CD4-positive, alpha-beta T cell (primary cell): Measurements from ENCODE around the gene DHODH. TPM values are rescaled to one million over a fixed set of nuclear protein-coding genes. Genes with fewer than 3 reads are reported as not detected.

Source experiments
- ATAC-seq: fragments of 200-7000 bp; cut with Tn5 transposase; one replicate; pipeline ENCODE4 v1.10.0; 2022; ENCODE audit warnings: mild to moderate bottlenecking; ENCODE audit not compliant: poor library complexity
- CTCF ChIA-PET: fragments of 350-600 bp; sonication (Branson Sonifier 250); formaldehyde crosslinking; loops from one replicate; lab custom pipeline; 2021; ENCODE audit warnings: antibody characterized with exemption, inconsistent platforms; lab: Charles Lee
- POLR2A ChIA-PET: fragments of 350-600 bp; sonication (Branson Sonifier 250); formaldehyde crosslinking; loops from one replicate; lab custom pipeline; 2021; ENCODE audit warnings: antibody characterized with exemption, inconsistent platforms; lab: Charles Lee
- DNase-seq, 14 experiments: peaks; one replicate each; pipeline ENCODE4 v3.0.0-alpha.2; 2013 to 2020; ENCODE audit warnings: mixed read lengths in 2 of 14
- H3K27ac ChIP-seq, 2 donors: one replicate each; pipeline versions ENCODE4 v1.5.1 to v1.7.0; 2013; ENCODE audit warnings: low read length in 2 of 2, low read depth in 1 of 2, mild to moderate bottlenecking in 1 of 2
- H3K27me3 ChIP-seq, 2 experiments: 1 replicate in 1 of 2; 2 replicates in 1 of 2; pipeline versions ENCODE4 v1.6.1 to v1.7.0; 2013; ENCODE audit warnings: low read length in 2 of 2, control low read depth in 1 of 2, mild to moderate bottlenecking in 1 of 2, moderate library complexity in 1 of 2; ENCODE audit not compliant: insufficient read depth in 2 of 2, control insufficient read depth in 1 of 2
- H3K36me3 ChIP-seq: one replicate; pipeline ENCODE4 v1.6.1; 2013; ENCODE audit warnings: low read length, control low read depth; ENCODE audit not compliant: insufficient read depth
- H3K4me1 ChIP-seq: one replicate; pipeline ENCODE4 v1.6.1; 2013; ENCODE audit warnings: low read length, control low read depth; ENCODE audit not compliant: insufficient read depth
- H3K4me3 ChIP-seq: one replicate; pipeline ENCODE4 v1.5.1; 2013; ENCODE audit warnings: mild to moderate bottlenecking, low read length, moderate library complexity
- H3K9me3 ChIP-seq, 2 experiments: 1 replicate in 1 of 2; 2 replicates in 1 of 2; pipeline versions ENCODE4 v1.6.1 to v1.7.0; 2013; ENCODE audit warnings: low read length in 2 of 2, mild to moderate bottlenecking in 2 of 2, control low read depth in 1 of 2, moderate library complexity in 1 of 2; ENCODE audit not compliant: control insufficient read depth in 1 of 2, insufficient read depth in 1 of 2
- H3K27ac Mint-ChIP-seq: one replicate; pipeline ENCODE4 v1.8.0; 2020; ENCODE audit warnings: mixed read lengths
- H3K27me3 Mint-ChIP-seq: one replicate; pipeline ENCODE4 v1.8.0; 2021; ENCODE audit warnings: mixed read lengths
- H3K36me3 Mint-ChIP-seq: one replicate; pipeline ENCODE4 v1.8.0; 2021; ENCODE audit warnings: low read depth, mixed read lengths
- H3K4me1 Mint-ChIP-seq: one replicate; pipeline ENCODE4 v1.8.0; 2021; ENCODE audit warnings: low read depth, mixed read lengths
- H3K4me3 Mint-ChIP-seq: one replicate; pipeline ENCODE4 v1.8.0; 2020; ENCODE audit warnings: mild to moderate bottlenecking, mixed read lengths
- H3K9me3 Mint-ChIP-seq: one replicate; pipeline ENCODE4 v1.8.0; 2020; ENCODE audit warnings: mixed read lengths
- CTCF ChIP-seq: fragments of 200-600 bp; IDR thresholded peaks from one replicate; pipeline ENCODE4 v1.8.0; 2022; ENCODE audit warnings: antibody characterized with exemption, mild to moderate bottlenecking
- intact Hi-C, 2 experiments: fragments of 100-400 bp; cut with DNase I in 1 of 2; cut with micrococcal nuclease in 1 of 2; formaldehyde crosslinking; loops; one replicate each; pipeline versions ENCODE4 v1.15.1 to v1.9.0; 2023 to 2025; cut with DNase I, micrococcal nuclease
- total RNA-seq, 174 experiments: library from RNA in 2 of 174; stranded (reverse) in 2 of 174; gene quantifications; one replicate each; pipeline ENCODE4 v1.2.3 and lab custom pipeline; 2021 to 2026

The DHODH gene
- total RNA-seq, 2 experiments from 2014 or later = 2.5 to 2.7 TPM

DNA sequence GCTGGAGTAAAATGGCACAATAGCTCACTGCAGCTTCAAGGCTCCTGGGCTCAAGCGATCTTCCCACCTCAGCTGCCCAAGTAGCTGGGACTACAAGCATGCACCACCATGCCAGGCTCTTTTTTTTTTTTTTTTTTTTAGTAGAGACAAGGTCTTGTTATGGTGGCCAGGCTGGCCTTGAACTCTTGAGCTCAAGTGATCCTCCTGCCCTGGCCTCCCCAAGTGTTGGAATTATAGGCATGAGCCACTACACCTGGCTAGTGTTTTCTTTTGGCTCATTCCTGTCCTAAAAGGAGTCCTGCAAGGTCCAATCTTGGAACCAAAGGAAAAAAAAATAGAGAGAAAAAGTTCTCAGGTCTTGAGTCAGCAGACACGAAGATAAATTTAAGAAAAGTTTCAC lies 39.2 kb upstream of the DHODH start:
- no peaks in the 10 kb centered on the region for H3K27me3 ChIP-seq
- no peak overlapping the region for H3K27ac ChIP-seq
- intact Hi-C loops = no loop called here
- Mint-ChIP-seq H3K4me1 (no peaks in the 10 kb centered on the region), H3K27me3 (no peaks in the 10 kb centered on the region), H3K36me3 (no peaks in the 10 kb centered on the region), H3K27ac (no peak overlapping the region), H3K4me3 (no peak overlapping the region), H3K9me3 (no peaks in the 10 kb centered on the region)
- no peaks in the 10 kb centered on the region for H3K9me3 ChIP-seq
- no peak for TF ChIP-seq CTCF
- no peaks in the 10 kb centered on the region for H3K36me3 ChIP-seq
- no peak for ATAC-seq
- no peak for DNase-seq
- no peaks in the 10 kb centered on the region for H3K4me1 ChIP-seq
- POLR2A ChIA-PET = no interaction called here
- H3K4me3 ChIP-seq = no peak overlapping the region
- CTCF ChIA-PET = no interaction called here

- no peaks in the 10 kb centered on the region for H3K9me3 Mint-ChIP-seq
- no peaks in the 10 kb centered on the region for H3K9me3 ChIP-seq
- no peaks in the 10 kb centered on the region for H3K36me3 ChIP-seq
- no peak overlapping the region for H3K4me3 Mint-ChIP-seq
- no peaks in the 10 kb centered on the region for H3K27me3 Mint-ChIP-seq
- H3K4me3 ChIP-seq = no peak overlapping the region
- no peaks in the 10 kb centered on the region for H3K4me1 ChIP-seq
- ChIA-PET POLR2A (no interaction called here), CTCF (no interaction called here)
- ATAC-seq = no peak
- H3K27ac Mint-ChIP-seq = no peak overlapping the region
- DNase-seq = no peak
- intact Hi-C loops = no loop called here
- H3K36me3 Mint-ChIP-seq = no peaks in the 10 kb centered on the region
- H3K27ac ChIP-seq = no peak overlapping the region
- H3K4me1 Mint-ChIP-seq = no peaks in the 10 kb centered on the region
- TF ChIP-seq CTCF = no peak
- no peaks in the 10 kb centered on the region for H3K27me3 ChIP-seq
Measured at GRCh38 chr16:71971571-71971970, 37.0 kb upstream of the DHODH start.

- Mint-ChIP-seq H3K36me3 (no peaks in the 10 kb centered on the region), H3K27me3 (no peaks in the 10 kb centered on the region), H3K4me3 (no peak overlapping the region), H3K9me3 (no peaks in the 10 kb centered on the region), H3K4me1 (no peaks in the 10 kb centered on the region), H3K27ac (no peak overlapping the region)
- intact Hi-C loops = no loop called here
- TF ChIP-seq CTCF = no peak
- Histone ChIP-seq H3K27ac (no peak overlapping the region), H3K27me3 (no peaks in the 10 kb centered on the region), H3K36me3 (no peaks in the 10 kb centered on the region), H3K4me1 (no peaks in the 10 kb centered on the region), H3K9me3 (no peaks in the 10 kb centered on the region), H3K4me3 (no peak overlapping the region)
- DNase-seq = no peak
- CTCF ChIA-PET = no interaction called here
- ATAC-seq = no peak
- POLR2A ChIA-PET = no interaction called here
Measured at GRCh38 chr16:71972356-71972755, 36.2 kb upstream of the DHODH start.
